Thoracic aorta (tissue), 2 donors: Measurements from ENCODE around the gene AOX1. TPM values are rescaled to one million over a fixed set of nuclear protein-coding genes. Genes with fewer than 3 reads are reported as not detected.

ENCODE experiments used
- ATAC-seq: fragments of 150-250 bp; one replicate; pipeline ENCODE4 v1.8.0; 2017; ENCODE audit warnings: low read depth; ENCODE audit not compliant: insufficient number of reproducible peaks, low FRiP score
- DNase-seq: peaks from one replicate; pipeline ENCODE4 v3.0.0-alpha.2; 2020; ENCODE audit warnings: low spot score
- H3K27ac ChIP-seq, 2 donors: fragments of 200-600 bp; sonication (generic); 1 replicate in 1 of 2; 2 replicates in 1 of 2; pipeline ENCODE4 v1.5.1; 2016; ENCODE audit warnings: mild to moderate bottlenecking in 2 of 2, moderate library complexity in 2 of 2
- H3K27me3 ChIP-seq: fragments of 200-600 bp; sonication (generic); replicated peaks from 2 replicates; pipeline ENCODE4 v1.6.0; 2016; ENCODE audit warnings: mild to moderate bottlenecking; ENCODE audit not compliant: insufficient read depth
- H3K36me3 ChIP-seq: fragments of 200-600 bp; sonication (generic); one replicate; pipeline ENCODE4 v1.5.1; 2016
- H3K4me1 ChIP-seq, 2 donors: fragments of 200-600 bp; sonication (generic); 1 replicate in 1 of 2; 2 replicates in 1 of 2; pipeline versions ENCODE4 v1.5.1 to v1.6.0; 2016; ENCODE audit warnings: low read depth in 2 of 2, mild to moderate bottlenecking in 1 of 2; ENCODE audit not compliant: control insufficient read depth in 1 of 2
- H3K4me3 ChIP-seq: fragments of 200-600 bp; sonication (generic); 2 replicates; pipeline ENCODE4 v1.5.1; 2016; ENCODE audit warnings: mild to moderate bottlenecking
- H3K9me3 ChIP-seq: fragments of 200-600 bp; sonication (generic); 2 replicates; pipeline ENCODE4 v1.5.1; 2016
- CTCF ChIP-seq: fragments of 200-600 bp; sonication (generic); IDR thresholded peaks from one replicate; pipeline ENCODE4 v1.5.1; 2019; ENCODE audit warnings: antibody characterized with exemption
- total RNA-seq, 2 donors: library from RNA; depleted of rRNA; stranded (reverse); fragments of >200 nt; gene quantifications; one replicate each; pipeline versions ENCODE4 v1.1.0 to v1.2.3, GENCODE V29; 2016

AOX1 gene
- total RNA-seq, 2 donors from 2014 or later = 56.1 to 69.9 TPM

GRCh38 chr2:200699310-200699709, 113.5 kb downstream of the AOX1 start:
- no peak for TF ChIP-seq CTCF
- Histone ChIP-seq H3K9me3 (no peaks in the 10 kb centered on the region), H3K4me1 (no peaks in the 10 kb centered on the region), H3K27ac (no peak overlapping the region), H3K36me3 (no peaks in the 10 kb centered on the region), H3K4me3 (no peak overlapping the region), H3K27me3 (no peaks in the 10 kb centered on the region)
- ATAC-seq = no peak
- DNase-seq = no peak

- Histone ChIP-seq H3K27me3 (no peaks in the 10 kb centered on the region), H3K4me1 (no peaks in the 10 kb centered on the region), H3K27ac (no peak overlapping the region), H3K4me3 (no peak overlapping the region), H3K36me3 (no peaks in the 10 kb centered on the region), H3K9me3 (no peaks in the 10 kb centered on the region)
- ATAC-seq = no peak
- DNase-seq = no peak
- TF ChIP-seq CTCF = no peak
Observed at GRCh38 chr2:200700856-200701255, 115.0 kb downstream of the AOX1 start.

GRCh38 chr2:200702044-200702443, 116.2 kb downstream of the AOX1 start:
- no peaks in the 10 kb centered on the region for H3K9me3 ChIP-seq
- no peaks in the 10 kb centered on the region for H3K36me3 ChIP-seq
- no peaks in the 10 kb centered on the region for H3K27me3 ChIP-seq
- ATAC-seq = no peak
- DNase-seq = no peak
- H3K27ac ChIP-seq = no peak overlapping the region
- no peak for TF ChIP-seq CTCF
- H3K4me1 ChIP-seq = no peaks in the 10 kb centered on the region
- H3K4me3 ChIP-seq = no peak overlapping the region

- TF ChIP-seq CTCF = no peak
- ATAC-seq = no peak
- no peak overlapping the region for H3K27ac ChIP-seq
- no peaks in the 10 kb centered on the region for H3K27me3 ChIP-seq
- no peak for DNase-seq
- no peaks in the 10 kb centered on the region for H3K36me3 ChIP-seq
- no peaks in the 10 kb centered on the region for H3K4me1 ChIP-seq
- H3K4me3 ChIP-seq = no peak overlapping the region
- no peaks in the 10 kb centered on the region for H3K9me3 ChIP-seq
Observed at GRCh38 chr2:200702646-200703118, 116.9 kb downstream of the AOX1 start.

GRCh38 chr2:200703127-200703925, 117.5 kb downstream of the AOX1 start:
- Histone ChIP-seq H3K36me3 (no peaks in the 10 kb centered on the region), H3K4me1 (no peaks in the 10 kb centered on the region), H3K4me3 (no peak overlapping the region), H3K27me3 (no peaks in the 10 kb centered on the region), H3K9me3 (no peaks in the 10 kb centered on the region), H3K27ac (no peak overlapping the region)
- ATAC-seq (no peak), DNase-seq (no peak)
- peak; percentile 49 for TF ChIP-seq CTCF
